HG03439 (cell line): ENCODE data around the gene MRPL12.

Experiments
- ATAC-seq: cut with Tn5 transposase; IDR thresholded peaks from one replicate; pipeline ENCODE4 v1.9.1; 2021; ENCODE audit warnings: mild to moderate bottlenecking, moderate library complexity; ENCODE audit not compliant: unreplicated experiment

Gene MRPL12

GRCh38 chr17:81700353-81701287, 2.5 kb upstream of the MRPL12 start:
- no peak for ATAC-seq

GRCh38 chr17:81701288-81702071, 1.7 kb upstream of the MRPL12 start:
- no peak for ATAC-seq

- peak; percentile 3 for ATAC-seq
Measured at GRCh38 chr17:81703747-81704654, 834 bp downstream of the MRPL12 start.

- no peak for ATAC-seq
Measured at GRCh38 chr17:81705518-81706231, 2.5 kb downstream of the MRPL12 start.

- no peak for ATAC-seq
Measured at GRCh38 chr17:81706232-81706611, 3.1 kb downstream of the MRPL12 start.

- ATAC-seq = no peak
Measured at GRCh38 chr17:81706757-81707624, 3.8 kb downstream of the MRPL12 start.

GRCh38 chr17:81707725-81708646, 4.8 kb downstream of the MRPL12 start:
- no peak for ATAC-seq

GRCh38 chr17:81708739-81709185, 5.6 kb downstream of the MRPL12 start:
- no peak for ATAC-seq

- no peak for ATAC-seq
Measured at GRCh38 chr17:81710514-81711308, 7.5 kb downstream of the MRPL12 start.

GRCh38 chr17:81711814-81712467, 8.8 kb downstream of the MRPL12 start, which contains the start of gene SLC25A10:
Gene SLC25A10, plus strand, starts transcription at chr17:81712284. Its CDS starts 143 bp downstream, at chr17:81712427.
- peak; percentile 75 for ATAC-seq

GRCh38 chr17:81712468-81713003, 9.4 kb downstream of the MRPL12 start:
- no peak for ATAC-seq

GRCh38 chr17:81713004-81713555, 9.9 kb downstream of the MRPL12 start:
- no peak for ATAC-seq

- no peak for ATAC-seq
Measured at GRCh38 chr17:81713556-81714411, 10.6 kb downstream of the MRPL12 start.

- no peak for ATAC-seq
Measured at GRCh38 chr17:81714412-81715106, 11.4 kb downstream of the MRPL12 start.
